Stimulated activated CD8-positive, alpha-beta memory T cell treated with anti-CD3 and anti-CD28 coated beads, Interleukin-12 subunit alpha, Interleukin-12 subunit beta, amount 100 ng/mL, for 1 hour (primary cell): ENCODE measurements around the gene ZBTB16.

Source experiments
- DNase-seq: peaks from one replicate; pipeline ENCODE4 v3.0.0-alpha.2; 2020; ENCODE audit warnings: low read depth

ZBTB16 gene

GRCh38 chr11:114083391-114084252, 24.1 kb downstream of the ZBTB16 start:
- DNase-seq: no peak

- no peak for DNase-seq
Observed at GRCh38 chr11:114084414-114084813, 24.9 kb downstream of the ZBTB16 start.

DNA sequence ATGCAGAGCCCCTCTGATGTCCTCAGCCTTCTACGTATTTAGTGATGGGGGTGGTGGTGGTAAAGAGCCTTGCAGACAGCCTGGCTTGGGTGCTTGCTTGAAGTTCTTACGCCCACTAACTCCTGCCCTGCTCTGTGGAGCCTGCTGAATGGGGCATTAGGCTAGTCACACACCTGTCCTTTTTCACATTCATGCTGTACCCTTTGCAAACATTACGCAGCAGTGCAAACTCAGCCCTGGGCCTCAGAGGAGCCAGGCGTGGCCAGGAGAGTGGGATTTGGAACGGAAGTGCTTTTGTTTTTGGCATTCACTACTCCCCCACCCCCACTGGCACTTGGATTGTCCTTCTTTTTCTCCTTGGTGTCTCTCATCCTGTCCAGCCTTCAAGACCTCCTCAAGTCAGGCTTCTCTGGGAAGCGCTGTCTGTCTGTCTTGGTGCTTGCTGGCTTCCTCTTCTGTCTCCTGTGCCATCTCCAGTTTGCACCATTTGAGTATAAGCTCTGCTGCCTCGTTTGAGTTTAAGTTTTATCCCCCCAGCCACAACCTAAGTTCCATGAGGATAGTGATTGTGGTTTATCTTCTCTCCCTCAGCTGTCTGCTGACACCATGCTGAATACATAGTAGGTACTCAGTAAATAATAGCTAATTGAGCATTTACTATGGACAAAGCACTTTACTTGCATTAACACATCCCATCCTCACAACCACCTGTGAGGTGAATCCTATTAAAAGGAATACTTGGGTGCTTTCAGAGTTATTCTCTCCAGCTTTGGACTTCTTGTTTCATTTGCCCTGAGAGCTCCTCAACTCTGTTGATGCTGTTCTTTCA, 26.7 kb downstream of the ZBTB16 start:
- DNase-seq: no peak

- no peak for DNase-seq
Observed at GRCh38 chr11:114087025-114087424, 27.5 kb downstream of the ZBTB16 start.

DNA sequence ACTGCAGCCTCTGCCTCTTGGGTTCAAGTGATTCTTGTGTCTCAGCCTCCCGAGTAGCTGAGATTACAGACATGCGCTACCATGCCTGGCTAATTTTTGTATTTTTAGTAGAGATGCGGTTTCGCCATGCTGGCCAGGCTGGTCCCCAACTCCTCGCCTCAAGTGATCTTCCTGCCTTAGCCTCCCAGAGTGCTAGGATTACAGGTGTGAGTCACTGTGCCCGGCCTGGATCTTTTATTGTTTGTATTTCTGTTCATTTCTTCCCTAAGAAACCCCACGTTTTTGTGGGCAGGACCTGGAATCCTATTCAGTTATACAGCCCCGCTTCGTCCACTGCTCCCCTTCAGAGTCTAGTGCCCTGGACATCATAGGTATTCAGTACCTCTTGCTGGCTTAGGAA, 28.7 kb downstream of the ZBTB16 start:
- no peak for DNase-seq

DNA sequence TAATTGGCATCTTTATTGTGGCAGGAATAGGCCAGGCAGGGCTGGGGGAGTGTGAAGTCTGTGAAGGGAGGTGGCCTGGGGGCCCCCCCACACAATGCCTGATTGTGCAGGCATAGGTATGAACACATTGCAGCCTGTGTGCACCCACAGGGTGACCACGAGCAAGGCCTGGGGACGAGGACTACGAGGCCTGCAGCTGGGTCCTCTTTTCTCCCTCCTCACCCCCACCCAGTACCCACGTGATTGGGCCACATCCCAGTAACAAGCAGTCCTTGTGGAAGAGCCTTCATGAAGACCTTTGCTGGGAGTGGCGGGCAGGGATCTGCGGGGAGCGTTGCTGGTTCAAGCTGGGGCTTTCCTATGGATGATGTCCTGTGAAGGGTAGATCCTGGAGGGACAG, 29.3 kb downstream of the ZBTB16 start:
- no peak for DNase-seq

DNA sequence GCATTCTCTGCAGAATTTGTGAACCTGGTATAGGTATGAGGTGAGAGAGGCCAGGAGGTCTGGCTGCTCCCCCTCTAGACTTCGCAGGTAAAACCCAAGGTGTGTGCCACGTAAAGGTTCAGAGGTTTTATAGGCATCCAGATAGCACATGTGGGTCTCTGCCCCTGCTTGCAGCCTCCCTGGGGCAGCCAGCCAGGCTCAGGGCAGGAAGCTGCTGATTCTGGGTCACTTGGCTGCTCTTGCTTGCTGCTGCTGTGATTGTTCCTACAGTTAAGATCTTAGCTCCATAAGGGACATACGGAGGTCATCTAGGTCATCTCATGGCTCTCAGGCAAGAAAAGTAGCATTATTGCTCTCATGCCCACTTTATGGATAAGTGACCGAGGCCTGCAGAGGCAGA, 30.2 kb downstream of the ZBTB16 start:
- no peak for DNase-seq

DNA sequence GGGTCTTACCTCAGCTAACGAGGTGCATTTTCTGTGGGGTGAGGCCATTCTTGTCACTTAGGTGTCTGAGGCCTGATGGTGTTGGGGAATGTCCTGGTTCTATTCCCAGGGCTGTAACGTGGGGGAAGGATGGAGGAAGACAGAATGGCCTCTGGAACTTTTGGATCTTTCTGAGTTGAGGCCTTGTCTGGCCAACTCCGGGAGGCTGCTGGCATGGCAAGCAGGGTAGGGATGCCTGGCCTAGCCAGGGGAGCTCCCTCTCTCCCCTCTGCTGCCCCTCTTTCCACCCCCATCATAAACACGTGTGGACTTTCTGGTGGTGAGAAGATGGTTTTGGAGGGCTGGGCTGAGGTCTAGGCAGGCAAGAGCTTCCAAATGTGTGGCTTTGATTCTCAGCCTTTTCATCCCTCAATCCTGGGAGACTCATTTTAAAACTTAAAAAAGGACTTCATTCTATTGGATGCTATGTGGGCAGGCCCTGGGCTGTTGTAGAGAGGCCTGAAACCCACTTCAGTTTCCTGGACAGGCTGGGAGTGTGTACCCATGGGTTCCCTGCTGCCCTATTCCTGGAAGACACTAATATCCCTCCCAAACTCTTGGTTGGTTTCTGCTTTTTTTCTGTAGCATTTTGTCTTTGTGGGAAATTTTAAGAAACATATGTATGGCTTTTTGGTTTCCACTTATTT, 30.9 kb downstream of the ZBTB16 start:
- DNase-seq: no peak

DNA sequence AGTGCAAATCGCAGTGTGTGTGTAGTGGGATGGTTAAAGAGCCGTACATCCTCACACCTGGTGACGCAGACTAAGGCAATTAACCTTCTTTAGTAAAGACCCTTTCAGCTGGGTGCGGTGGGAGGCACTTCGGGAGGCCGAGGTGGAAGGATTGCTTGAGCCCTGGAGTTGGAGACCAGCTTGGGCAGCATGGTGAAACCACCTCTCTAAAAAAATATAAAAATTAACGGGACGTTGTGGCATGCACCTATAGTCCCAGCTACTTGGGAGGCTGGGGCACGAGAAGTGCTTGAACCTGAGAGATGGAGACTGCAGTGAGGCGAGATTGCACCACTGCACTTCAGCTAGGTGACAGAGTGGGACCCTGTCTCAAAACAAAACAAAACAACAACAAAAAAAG, 31.5 kb downstream of the ZBTB16 start:
- DNase-seq: no peak

DNA sequence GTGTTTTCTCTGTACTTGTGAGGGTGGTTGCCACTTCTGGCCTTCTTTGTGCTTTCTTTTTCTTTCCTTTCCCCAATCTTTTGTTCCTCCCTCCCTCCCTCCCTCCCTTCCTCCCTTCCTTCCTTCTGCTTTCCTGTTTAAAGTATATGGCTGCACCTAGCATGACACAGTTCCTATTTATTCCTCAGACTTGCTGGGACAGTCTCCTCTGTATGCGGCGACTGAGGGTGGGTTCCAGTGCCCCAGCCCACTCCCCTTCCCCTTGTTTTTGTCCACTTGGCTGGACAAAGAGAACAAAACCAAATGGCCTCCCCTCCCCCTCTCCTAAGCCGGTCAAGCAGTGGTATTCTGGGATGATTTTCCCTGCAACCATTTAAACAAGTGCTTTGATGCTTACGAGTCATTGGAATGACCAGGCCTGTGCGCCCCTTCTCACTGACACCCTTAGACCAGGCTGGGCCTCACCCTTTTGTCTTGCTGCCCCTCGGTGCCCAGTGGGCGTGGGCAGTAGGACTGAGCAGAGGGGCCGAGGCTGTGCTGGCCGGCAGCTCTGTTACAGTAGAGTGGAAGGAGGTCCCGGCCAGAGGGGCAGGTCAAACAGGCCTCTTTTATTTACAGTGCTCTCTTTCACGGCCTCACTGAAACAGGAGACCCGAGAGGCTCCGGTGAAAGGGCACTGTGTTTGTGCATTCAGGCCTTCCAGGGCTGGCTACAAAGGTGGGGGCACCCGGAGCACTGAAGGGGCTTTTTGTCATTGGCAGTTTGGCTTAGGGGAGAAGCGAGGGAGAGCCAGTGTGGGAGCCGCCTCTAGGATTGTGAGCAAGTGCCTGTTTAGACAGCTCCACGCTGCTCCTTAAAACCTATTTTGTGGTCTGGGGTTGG, 32.2 kb downstream of the ZBTB16 start:
- DNase-seq: no peak

GRCh38 chr11:114092478-114092877, 33.0 kb downstream of the ZBTB16 start:
- no peak for DNase-seq

GRCh38 chr11:114092953-114093352, 33.4 kb downstream of the ZBTB16 start:
- DNase-seq: no peak

GRCh38 chr11:114094516-114094915, 35.0 kb downstream of the ZBTB16 start:
- DNase-seq: no peak

GRCh38 chr11:114095899-114096298, 36.4 kb downstream of the ZBTB16 start:
- no peak for DNase-seq

DNA sequence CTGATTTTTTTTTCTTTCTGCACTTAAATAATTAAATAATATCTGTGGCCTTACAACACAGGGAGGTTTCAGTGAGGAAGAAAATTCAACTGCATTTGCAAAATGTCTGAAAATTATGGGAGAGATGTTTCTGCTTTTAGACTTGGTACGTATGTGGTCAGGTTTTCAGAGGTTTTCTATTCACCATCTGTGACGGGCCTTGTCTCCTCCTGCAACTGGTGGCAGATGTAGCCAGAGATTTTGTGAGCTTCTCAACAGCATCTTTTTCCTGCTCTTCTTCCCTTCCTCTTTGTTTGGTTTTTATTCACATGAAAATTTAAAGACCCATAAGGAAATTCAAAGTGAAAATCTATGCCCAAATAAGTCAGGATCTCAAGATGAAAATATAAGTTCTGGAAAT, 38.3 kb downstream of the ZBTB16 start:
- DNase-seq: no peak

- DNase-seq: no peak
Observed at GRCh38 chr11:114098927-114099326, 39.4 kb downstream of the ZBTB16 start.

GRCh38 chr11:114099392-114100178, 40.1 kb downstream of the ZBTB16 start:
- no peak for DNase-seq

DNA sequence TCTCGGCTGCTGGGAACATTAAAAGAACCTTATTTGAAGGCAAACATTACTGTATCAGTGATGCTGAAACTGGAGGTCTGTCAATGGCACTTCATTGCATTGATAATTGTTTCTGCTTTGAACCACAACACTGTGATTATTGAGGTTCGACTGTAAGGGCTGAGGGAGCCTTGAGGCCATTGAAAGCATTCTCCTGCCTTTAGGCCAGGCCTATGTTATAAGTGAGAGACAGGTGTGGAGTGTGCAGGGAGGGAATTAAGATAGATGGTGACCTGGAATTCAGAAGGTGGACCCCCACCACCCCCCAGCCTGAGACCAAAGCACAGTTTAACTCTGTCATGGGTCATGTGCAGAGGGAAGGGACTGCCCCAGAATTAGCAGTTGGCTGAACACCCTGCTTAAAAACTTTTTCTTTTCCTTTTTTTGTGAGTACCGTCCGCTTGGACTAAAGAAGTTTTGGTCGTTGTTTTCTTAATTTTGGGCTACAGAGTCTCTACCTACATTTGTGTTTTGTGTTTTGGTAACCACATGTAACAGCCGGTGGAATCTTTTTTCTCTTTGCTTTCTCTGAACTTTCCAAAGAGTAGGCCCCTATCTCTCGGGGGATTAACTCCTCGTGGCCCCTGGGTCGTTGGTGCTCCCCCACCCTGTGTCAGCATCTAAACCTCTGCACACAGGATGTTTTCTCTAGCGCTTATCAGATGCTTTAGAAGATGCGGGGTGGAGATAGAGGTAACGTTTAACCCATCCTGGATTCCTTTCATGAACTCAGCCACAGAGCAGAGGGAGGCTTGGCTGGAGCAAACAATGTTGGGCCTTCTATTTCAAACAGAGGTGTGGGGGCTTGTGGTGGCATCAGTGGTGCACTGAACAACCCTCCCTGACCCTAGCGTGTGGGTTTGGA, 43.7 kb downstream of the ZBTB16 start:
- DNase-seq: no peak

- no peak for DNase-seq
Observed at GRCh38 chr11:114105611-114106010, 46.1 kb downstream of the ZBTB16 start.

DNA sequence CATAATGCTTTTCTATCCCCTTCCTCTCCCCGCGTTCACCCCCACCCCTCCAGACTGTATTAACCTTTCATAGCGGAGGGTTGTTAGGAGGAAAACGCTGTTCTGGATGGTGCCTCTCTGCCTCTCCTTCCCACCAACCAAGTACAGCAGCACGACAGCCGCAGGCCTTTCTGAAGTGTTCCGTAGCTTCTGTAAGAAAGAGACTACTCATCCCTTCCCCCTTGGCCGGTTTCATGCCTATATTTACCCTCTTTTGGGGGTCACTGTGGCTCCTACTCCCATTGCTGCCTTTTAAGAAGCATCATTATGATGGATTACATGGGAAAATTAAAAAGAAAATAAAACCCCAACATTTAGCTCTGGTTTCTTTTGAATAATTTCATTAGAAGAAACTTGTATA, 46.5 kb downstream of the ZBTB16 start:
- DNase-seq: no peak
